Glomerular endothelial cell (primary cell): ENCODE data around the gene SLC25A25. TPM values are rescaled to one million over a fixed set of nuclear protein-coding genes. Genes with fewer than 3 reads are reported as not detected.

Source experiments
- DNase-seq: peaks from one replicate; pipeline ENCODE4 v3.0.0-alpha.2; 2011; ENCODE audit warnings: low read depth, low spot score; ENCODE audit errors: extremely low read depth
- total RNA-seq: library from RNA; depleted of rRNA; stranded (reverse); fragments of >200 nt; gene quantifications from 2 replicates; pipeline ENCODE4 v1.2.3, GENCODE V29; 2015

The SLC25A25 gene
- total RNA-seq, 1 donor from 2014 or later = 24.1 TPM

DNA sequence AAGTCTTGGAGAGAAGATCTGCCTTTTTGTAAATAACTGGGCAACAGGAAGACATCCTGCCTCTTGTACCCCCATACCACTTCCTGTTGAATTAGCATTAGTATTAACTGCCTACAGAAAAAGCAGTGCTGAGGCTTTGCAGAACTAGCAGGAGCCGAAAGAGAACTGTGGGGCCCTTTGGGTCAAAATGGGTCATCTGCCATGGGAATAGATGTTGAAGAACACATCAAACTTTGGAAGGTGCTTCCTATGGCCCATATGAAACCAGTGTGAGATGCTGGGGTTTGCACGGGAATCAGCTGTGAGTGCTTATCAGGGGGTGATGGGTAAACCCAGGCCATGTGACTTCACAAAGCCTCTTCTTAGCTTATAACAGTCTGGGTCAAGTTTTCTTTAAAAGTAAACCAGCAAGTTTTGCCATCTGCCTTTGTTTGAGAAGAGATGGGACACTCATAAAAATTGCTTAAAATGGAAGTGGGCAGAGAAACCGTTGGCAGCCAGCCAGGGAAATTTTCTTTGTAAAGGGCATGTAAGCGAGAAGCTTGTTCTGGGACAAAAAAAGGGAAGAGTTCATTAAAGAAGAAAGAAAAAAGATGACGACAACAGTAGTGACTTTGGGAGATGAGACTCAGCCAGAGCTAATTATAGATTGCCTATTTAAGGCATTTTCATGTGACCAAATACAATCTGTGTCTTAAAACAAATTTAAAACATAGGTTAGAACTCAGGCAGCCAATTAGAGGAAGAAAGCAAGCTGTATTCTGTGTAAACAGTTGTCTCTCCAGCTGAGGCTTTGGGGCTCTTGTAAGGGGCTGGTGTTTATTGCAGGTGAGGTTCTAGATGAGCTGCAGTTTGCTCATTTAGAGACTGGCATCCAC is 4.4 kb downstream of the SLC25A25 start:
- DNase-seq = peak; percentile 50

DNA sequence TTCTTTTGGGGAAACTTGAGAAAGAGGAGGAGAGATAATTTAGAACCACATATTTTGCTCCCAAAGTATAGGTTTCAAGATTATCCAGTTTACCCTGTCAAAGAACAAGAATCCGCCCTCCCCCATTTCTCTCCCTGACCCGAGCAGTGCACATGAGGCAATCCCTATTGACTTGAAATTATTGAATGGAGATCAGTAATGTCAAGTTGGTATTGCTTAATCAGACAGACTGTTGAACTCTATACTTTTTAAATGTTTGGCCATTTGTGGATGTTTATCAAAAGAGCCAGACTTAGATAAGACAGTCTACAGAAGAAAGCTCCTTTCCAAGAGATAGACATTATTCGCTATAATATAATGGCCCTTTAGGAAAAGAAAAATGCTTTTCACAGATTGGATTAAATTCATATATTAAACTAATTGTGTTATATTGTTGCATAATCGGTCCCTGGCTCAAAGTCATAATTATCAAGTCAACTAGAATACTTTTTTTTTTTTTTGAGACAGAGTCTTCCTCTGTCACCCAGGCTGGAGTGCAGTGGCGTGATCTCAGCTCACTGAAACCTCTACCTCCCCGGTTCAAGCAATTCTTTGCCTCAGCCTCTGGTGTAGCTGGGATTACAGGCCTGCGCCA is 5.3 kb downstream of the SLC25A25 start:
- DNase-seq = no peak

DNA sequence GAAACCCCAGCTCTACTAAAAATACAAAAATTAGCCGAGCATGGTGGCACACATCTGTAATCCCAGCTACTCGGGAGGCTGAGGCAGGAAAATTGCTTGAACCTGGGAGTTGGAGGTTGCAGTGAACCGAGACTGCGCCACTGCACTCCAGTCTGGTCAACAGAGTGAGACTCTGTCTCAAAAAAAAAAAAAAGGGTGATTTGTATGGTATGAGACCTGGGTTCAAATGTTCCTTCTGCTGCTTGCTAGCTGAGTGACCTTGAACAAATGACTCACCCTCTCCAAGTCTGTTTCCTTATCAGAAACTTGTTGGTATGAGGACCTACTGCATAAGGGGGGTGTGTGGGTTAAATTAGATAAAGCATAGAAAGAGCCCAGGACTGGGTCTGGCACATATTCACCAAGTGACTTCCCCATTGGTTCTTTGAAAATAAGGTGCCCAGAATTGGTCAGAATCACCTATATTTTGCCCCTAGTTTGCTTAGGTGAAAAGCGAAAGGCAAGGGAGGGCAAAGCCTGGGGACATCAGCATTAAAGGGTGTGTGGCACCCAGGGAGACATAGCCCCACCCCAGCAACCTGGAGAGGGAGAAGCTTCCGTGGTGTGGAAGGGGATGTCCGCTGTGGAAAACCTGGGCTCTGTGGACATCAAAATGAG is 9.9 kb downstream of the SLC25A25 start:
- DNase-seq = no peak

DNA sequence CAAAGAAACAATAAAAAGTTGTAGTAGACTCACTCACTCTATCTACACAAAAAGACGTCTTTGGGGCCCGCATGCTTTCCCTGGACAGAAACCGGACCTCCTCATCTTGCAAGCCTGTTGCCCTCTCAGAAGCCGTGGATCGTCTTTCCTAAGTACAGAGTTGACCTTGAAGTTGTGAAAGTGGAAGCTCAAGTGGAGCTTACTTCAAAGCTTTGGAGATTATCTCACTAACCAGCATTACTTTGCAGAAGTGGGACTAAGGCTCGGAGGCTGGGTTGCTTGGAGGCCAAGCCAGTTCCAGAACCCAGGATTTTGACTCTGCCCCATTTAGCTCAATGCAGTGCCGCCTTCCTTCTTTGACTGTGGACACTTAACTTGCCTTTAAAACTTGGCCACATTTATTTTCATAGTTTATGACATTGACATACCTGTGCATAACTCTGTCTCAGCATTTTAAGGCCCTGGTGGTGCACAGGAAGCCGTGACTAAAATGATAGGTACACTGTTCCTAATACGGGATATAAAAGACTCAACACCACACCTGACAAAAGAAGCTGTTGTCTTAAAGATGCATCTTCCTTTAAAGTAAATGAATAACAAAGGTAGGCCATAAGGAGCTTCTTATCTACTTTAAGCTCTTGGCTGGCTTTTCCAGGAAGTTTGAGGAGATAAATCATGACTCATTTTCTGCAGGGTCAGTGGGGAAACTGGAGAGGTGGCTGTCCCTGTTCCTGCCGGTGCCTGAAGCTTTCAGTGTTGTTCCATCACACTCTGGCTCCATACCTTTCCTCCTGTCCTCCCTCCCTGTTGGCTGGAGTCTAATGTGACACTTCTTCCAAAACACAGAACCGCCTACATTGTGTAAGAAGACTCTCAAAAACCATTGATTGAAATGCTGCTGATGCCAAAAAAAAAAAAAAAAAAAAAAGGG is 10.7 kb downstream of the SLC25A25 start:
- no peak for DNase-seq

DNA sequence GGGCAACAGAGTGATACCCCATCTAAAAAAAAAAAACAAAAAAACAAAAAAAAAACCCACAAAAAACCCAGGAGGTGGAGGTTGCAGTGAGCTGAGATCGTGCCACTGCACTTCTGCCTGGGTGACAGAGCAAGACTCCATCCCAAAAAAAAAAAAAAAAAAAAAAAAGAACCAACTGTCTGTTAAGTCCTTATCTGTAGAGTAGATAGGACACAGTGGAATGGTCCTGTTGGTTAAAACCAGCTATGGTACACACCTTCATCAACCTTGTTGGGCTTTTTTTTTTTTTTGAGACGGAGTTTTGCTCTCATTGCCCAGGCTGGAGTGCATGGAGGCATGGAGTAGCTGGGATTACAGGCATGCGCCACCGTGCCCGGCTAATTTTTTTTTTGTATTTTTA is 12.2 kb downstream of the SLC25A25 start:
- no peak for DNase-seq

DNA sequence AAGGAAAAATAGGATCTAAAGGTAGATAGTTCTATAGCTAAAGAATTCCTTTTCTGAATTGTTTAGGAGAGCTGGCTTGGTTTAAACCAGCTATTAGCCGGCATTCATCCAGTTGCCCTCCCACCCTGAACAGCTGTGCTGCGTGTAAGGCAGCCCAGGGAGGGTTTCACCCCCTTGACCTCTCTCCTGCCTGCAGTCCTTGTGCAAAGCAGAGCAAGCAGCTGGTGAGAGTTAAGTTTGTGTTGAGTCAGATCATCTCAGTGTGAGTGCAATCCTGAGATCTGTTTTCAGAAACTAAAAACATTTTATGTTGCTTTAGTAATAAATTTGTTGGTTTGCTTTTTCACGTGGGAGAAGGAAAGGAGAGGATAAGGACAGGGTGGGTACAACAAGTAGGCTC is 13.0 kb downstream of the SLC25A25 start:
- DNase-seq = no peak

DNA sequence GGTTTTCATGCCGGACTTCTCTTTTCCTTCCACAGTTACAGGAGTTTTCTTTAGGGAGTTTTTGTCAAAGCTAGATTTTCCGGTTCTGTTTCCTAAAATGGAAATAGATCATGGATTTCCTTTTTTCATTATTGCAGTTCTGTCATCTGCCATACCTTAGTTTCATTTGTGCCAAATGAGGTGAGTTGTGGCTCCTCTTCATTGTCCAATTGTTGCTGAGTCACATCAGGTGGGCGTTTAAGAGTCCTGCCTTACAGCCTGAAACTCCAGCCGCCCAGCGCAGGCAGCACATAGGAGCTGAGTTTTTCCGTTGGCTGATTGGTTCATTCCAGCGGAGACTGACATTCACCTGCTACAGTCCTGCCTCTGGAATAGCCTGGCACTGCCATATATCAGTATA is 14.1 kb downstream of the SLC25A25 start:
- no peak for DNase-seq

DNA sequence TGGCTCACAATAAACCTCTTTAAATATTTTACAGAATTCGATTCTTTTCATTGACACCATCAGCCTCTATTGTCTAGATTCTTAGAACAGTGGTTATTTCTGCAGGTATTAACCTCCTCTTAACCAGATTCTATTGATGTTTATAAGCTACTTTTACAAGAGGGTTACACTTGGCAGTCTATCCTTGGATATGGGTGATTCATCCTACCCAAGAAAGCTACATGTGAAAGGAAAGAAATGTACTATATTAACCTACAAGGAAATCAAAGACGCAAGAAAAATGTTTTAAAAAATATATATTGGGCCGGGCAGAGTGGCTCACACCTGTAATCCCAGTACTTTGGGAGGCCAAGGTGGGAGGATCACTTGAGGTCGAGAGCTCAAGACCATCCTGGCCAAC is 16.7 kb downstream of the SLC25A25 start:
- DNase-seq = no peak

DNA sequence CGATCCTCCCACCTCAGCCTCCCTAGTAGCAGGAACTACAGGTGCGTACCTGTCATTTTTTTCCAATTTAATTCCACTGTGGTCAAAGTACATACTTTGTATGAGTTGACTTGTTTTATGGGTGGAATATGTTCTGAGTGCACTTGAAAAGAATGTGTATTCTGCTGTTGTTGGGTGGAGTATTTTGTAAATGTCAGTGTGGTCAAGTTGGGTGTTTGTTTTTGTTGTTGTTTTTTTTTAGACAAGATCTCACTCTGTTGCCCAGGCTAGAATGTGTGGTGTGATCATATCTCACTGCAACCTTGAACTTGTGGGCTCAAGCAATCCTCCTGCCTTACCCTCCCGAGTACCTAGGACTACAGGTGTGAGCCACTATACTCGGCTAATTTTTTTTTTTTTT is 17.9 kb downstream of the SLC25A25 start:
- no peak for DNase-seq

DNA sequence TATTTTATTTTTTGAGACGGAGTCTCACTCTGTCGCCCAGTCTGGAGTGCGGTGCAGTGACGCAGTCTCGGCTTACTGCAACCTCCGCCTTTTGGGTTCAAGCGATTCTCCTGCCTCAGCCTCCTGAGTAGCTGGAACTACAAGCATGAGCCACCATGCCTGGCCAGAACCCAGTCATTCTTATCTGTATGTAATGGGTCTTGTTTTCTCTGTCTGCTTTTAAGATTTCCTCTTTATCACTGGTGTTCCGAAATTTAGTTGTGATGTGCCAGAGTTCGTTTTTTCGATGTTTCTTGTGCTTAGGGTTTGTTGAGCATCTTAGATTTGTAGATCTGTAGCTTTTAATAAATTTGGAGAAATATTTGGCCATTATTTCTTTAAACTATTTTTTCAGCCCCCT is 19.2 kb downstream of the SLC25A25 start:
- DNase-seq = no peak

DNA sequence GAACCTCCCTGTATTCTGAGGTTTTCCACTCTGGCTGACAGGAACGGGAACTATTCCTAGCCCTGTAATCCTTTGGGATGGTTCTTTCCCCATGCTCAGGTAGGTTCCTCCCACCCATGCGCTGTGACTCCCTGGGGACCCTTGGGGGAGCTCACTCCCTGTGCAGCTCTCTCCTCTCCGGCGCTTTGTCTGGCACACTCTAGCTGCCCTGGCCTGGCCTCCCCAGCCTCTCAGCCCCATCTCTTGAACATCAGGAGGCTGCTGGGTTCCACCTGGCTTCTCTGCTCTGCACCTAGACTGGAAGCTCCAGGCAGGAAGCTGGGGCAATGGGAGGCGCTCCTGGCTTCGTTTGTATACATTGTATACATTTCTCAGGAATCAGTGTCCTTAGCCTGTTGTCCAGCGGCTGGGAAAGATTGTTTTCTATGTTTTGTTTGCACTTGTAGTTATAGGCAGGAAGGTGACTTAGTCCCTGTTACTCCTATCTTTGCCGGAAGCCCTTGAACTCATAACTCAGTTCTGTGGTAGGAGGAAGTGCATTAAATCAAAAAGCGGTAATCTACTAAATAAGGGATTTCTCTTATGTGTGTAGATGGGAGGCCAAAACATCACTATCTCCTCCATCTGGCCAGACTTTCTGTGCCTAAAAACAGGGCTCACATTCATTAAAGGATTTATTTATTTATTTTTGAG is 20.4 kb downstream of the SLC25A25 start:
- no peak for DNase-seq

DNA sequence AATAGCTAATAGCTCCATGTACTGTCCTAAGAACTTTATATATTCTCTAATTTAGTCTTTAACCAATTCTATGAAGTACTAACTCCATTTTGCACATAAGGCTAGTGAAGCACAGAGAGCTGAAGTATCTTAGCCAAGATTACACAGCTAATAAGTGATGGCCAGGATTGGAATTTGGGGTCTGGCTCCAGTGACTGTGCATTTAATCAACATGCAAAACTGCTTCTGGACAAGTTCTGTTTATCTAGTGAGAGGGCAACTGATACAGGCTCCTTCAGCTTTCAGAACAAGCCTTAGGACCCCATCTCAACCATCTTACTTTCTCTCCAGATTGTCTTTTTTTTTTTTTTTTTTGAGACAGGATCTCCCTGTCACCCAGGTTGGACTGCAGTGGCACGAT is 21.3 kb downstream of the SLC25A25 start:
- DNase-seq = no peak

DNA sequence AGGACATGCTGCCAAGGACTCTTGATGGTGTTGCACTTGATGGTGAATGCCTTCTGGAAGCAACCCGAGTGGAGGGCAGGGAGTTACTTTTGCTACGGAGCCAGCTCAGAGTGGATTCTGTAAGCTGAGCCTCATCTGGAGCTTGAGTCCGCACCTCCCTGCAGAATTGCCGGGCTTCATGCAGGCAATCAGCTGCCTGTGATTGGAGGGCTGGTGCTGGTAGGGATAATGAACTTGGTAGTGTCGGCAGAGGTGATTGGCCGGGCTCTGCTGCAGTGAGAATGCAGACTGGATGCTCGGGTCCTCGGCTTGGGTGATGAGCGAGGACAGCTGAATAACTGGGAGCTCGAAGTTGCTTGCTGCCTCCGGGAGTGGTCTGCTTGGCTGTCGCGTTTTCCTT is 23.1 kb downstream of the SLC25A25 start:
- DNase-seq = no peak

DNA sequence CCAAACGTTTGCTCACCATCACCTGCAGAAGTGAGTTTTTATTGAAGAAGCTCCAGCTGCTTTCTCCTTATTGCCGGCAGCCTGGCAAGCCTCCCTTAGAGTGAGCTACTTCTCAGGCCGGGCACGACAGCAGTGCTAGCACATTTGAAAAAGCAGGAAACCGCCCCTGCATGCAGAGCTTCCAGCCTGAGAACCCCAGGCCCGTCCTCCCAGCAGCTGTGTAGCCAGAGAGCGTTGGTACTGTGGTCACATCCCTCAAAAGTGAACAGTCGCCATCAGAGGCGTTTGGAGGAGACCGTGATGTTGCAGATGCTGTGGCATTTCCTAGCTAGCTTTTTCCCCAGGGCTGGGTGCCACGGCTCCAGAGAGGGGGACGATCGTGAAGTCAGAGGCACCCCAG is 23.5 kb downstream of the SLC25A25 start:
- no peak for DNase-seq

DNA sequence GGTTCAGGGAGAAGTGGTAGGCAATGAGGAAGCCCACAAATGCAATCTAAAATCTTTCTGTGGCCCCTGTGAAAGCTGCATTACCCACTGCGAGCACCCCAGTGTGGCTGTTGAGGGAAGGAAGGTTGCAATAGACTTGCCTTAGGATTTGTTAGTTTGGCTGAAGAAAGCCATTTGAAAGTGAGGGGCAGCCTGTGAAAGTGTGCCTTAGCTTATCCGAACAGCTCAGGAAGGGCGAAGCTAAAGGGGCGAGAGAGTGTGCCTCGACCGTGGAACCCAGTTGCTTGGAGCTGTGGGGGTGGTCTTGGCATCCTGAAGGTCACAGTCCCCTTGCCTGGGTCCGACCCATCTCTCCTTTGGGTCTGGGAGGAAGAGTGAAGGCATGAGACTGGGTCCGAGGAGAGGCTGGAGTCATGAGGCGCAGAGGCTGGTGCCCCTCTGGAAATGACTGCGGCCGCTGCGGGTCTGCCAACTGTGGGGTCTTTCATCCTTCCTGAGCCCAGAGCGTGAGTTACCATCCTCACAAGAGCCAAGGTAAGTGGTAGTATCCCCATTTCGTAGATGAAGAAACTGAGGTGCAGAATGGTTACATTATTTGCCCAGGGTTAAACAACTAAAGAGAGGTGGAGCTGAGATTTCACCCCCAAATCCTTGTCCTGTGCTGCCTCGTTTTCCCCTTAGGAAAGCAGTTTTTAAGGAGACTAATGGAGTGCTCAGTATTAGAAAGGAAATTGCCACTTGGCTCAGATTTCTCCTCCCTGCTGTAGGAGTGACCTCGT is 24.4 kb downstream of the SLC25A25 start:
- DNase-seq = no peak

DNA sequence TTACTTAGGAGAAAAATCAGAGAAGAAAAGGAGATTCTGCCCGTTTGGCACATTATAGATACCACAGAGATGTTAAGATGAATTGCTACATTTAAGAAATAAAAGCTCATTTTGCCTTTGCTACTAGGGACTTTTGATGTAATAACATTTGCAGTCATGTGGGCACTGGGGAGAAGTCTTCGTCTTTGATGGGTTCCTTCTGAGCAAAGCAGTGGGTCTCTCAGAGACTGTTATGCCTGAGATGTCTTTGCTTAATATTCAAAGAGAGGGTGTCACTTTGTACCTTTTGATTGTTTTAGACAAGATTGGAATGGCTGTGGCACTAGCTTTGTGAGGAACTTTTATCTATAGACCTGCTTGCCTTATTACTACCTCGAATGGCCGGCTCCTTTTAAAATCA is 25.0 kb downstream of the SLC25A25 start:
- DNase-seq = no peak

DNA sequence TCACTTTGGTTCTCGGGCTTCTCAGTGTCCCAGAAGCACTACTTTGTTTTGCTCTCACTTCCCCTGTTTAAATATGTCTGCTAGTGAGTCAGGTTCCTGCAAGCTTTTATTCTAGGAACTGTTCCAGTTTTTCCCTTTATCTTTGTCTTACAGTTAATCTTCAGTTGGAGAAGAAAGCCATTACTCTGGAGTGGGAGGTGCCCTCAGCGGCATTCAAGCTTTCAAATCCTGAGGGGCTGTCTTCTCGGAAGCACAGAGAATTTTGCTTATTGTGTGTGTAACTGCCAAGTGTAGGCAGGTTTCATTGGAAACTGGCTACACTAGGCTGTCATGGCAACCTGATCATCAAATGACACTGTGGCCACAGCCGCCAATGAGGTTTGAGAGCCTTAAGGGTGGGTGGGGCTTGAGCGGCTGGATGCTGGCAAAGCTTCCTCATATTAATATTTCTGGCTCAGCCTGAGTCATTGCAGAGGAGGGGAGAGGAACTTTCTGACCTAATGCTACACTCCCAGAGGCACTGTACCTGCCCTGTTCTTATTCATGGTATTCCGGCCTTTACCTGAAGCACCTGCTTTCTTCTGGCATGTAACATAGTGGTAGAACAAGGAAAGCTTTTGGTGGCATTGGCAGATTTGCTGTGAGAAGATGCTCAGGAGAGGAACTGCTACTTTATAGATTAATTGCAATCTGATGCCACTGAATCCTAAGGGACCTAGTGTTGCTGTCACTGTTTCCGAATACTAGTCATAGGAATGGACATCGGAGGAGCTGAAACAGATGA is 26.3 kb downstream of the SLC25A25 start:
- DNase-seq = peak; percentile 95

DNA sequence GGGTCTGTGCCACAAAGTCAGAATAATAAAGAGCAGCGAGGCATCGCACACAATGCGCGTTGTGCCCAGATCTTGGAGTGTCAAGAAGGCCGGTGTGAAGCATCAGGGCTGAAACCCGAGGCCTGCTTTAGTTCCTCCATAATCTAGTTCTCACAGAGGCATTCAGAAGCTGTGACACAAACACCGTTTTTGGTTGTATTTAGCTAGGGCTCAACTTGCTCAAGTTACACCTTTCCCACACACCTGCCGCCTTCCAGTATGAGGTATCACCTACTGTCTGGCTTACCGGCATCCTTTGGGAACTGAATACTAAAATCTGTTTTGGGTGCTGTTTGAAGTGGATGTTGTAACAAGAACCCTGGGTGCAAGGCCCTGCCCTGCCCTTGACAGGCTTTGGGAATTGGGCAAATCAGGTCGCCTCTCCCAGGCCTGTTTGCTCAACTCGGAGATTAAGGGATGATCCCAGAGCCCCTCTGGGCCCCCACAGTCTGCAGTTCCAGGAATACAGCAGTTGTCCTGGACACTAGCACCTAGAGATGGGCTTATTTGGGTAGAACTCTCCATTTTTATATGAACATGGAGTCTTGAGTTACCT is 27.0 kb downstream of the SLC25A25 start:
- DNase-seq = no peak
